ENCODE data around the gene RPF1. TPM values are rescaled to one million over a fixed set of nuclear protein-coding genes. Genes with fewer than 3 reads are reported as not detected.

The RPF1 gene
- total and polyA plus RNA-seq, 2 of the 8 experiments (the other 6 are each of a cell fraction or from before 2014, with no cell fraction given): 18.7 to 41.8 TPM

Other genes with a start within 250 kb of the RPF1 start
- gene SAMD13, start 177.6 kb upstream of the RPF1 start, total RNA-seq (2021; fragmentation: NEBNext Ultra II Directional; extraction: Animal tissue kit (Norgen Biotek cat#: 25700)): 1.8 and 2.3 TPM in 2 replicates
- gene SAMD13, start 177.6 kb upstream of the RPF1 start, polyA plus RNA-seq (2011; rRNA removed): 0.66 and 0.86 TPM in 2 replicates
- gene DNASE2B, start 80.8 kb upstream of the RPF1 start, total RNA-seq (2021; fragmentation: NEBNext Ultra II Directional; extraction: Animal tissue kit (Norgen Biotek cat#: 25700)): not detected in 2 replicates
- gene DNASE2B, start 80.8 kb upstream of the RPF1 start, polyA plus RNA-seq (2011; rRNA removed): not detected in 2 replicates
- gene SPATA1, start 27.1 kb downstream of the RPF1 start, total RNA-seq (2021; fragmentation: NEBNext Ultra II Directional; extraction: Animal tissue kit (Norgen Biotek cat#: 25700)): 1.1 TPM in 2 replicates
- 0.51 TPM in 1 of 2 replicates, not detected in the other for gene SPATA1, start 27.1 kb downstream of the RPF1 start, polyA plus RNA-seq (2011; rRNA removed)
- 94.0 and 109 TPM in 2 replicates for gene GNG5, start 27.3 kb downstream of the RPF1 start, total RNA-seq (2021; fragmentation: NEBNext Ultra II Directional; extraction: Animal tissue kit (Norgen Biotek cat#: 25700))
- 89.8 and 104 TPM in 2 replicates for gene GNG5, start 27.3 kb downstream of the RPF1 start, polyA plus RNA-seq (2011; rRNA removed)
- gene CTBS, start 95.2 kb downstream of the RPF1 start, total RNA-seq (2021; fragmentation: NEBNext Ultra II Directional; extraction: Animal tissue kit (Norgen Biotek cat#: 25700)): 4.1 and 4.5 TPM in 2 replicates
- 2.1 and 3.3 TPM in 2 replicates for gene CTBS, start 95.2 kb downstream of the RPF1 start, polyA plus RNA-seq (2011; rRNA removed)
- 29.2 and 31.3 TPM in 2 replicates for gene SSX2IP, start 211.2 kb downstream of the RPF1 start, total RNA-seq (2021; fragmentation: NEBNext Ultra II Directional; extraction: Animal tissue kit (Norgen Biotek cat#: 25700))
- 2.2 and 4.0 TPM in 2 replicates for gene SSX2IP, start 211.2 kb downstream of the RPF1 start, polyA plus RNA-seq (2011; rRNA removed)